IPS DF 4.7 (cell line): ENCODE data around the gene SMARCB1.

Experiments
- DNase-seq: peaks from one replicate; pipeline ENCODE4 v3.0.0-alpha.2; 2013; ENCODE audit warnings: low spot score; ENCODE audit errors: extremely low read depth

SMARCB1 gene

DNA sequence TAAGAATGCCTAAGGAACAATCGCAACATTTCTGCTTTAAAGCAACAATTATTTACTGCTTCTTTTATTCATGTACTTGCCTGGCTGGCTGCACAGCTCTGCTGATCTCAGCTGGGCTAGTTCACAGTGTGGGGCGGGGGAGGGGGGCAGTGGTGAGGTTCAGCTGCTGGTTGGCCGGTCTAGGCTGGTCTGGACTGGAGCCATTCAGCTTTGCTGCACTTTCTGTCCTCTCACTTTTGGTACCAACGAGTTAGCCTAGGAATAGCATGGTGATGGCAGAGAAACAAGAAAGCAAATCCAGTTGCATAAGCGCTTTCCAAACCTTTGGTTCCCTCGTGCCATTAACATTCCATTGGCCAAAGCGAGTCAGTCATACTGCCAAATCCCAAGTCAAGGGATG, 91.5 kb downstream of the SMARCB1 start:
- DNase-seq, result no peak

DNA sequence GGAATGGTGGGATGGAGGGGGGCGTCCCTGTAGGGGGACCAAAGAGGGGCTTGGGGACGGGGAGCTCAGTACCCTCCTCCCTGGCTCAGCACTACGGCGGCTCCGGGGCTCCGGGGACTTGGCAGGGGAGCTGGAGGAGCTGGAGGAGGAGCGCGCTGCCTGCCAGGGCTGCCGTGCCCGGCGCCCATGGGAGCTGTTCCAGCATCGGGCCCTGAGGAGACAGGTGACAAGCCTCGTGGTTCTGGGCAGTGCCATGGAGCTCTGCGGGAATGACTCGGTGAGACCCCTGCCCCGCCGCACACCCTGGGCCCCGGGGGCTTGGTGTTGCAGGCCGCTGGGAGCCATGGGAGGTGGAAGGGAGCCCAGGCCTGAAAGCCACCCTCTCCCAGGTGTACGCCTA, 95.6 kb downstream of the SMARCB1 start:
- DNase-seq, result no peak

DNA sequence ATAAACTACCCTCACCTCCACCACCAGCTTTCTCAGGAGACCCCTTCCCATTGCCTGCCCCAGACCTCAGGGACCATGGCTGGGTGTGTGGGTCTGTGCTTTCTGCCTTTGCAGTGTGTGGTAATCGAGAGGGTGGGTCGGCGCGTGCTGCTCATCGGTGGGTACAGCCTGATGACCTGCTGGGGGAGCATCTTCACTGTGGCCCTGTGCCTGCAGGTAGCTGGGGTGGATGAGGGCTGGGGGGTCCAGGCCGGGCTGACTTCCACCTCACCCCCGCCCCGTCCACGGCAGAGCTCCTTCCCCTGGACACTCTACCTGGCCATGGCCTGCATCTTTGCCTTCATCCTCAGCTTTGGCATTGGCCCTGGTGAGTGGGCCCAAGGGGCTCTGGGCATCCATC, 96.9 kb downstream of the SMARCB1 start:
- no peak for DNase-seq

DNA sequence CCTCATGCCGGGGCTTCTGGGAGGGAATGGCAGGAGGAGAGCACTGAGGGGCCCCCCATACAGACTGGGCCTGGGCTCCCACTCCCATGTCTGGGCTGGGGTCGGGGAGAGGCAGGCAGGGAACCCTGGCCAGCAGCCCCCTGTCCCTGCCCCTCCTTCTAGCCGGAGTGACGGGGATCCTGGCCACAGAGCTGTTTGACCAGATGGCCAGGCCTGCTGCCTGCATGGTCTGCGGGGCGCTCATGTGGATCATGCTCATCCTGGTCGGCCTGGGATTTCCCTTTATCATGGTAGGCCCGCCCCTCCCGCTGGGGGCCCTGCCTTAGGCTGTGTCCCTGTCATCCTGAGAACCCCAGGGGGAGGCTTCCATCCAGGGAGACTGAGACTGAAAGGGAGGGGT, 97.4 kb downstream of the SMARCB1 start:
- no peak for DNase-seq
